ENCODE data around the gene SULT1C4. TPM values are rescaled to one million over a fixed set of nuclear protein-coding genes. Genes with fewer than 3 reads are reported as not detected.

Gene SULT1C4
- total RNA-seq, 1 experiment from 2014 or later = 0.96 TPM

DNA sequence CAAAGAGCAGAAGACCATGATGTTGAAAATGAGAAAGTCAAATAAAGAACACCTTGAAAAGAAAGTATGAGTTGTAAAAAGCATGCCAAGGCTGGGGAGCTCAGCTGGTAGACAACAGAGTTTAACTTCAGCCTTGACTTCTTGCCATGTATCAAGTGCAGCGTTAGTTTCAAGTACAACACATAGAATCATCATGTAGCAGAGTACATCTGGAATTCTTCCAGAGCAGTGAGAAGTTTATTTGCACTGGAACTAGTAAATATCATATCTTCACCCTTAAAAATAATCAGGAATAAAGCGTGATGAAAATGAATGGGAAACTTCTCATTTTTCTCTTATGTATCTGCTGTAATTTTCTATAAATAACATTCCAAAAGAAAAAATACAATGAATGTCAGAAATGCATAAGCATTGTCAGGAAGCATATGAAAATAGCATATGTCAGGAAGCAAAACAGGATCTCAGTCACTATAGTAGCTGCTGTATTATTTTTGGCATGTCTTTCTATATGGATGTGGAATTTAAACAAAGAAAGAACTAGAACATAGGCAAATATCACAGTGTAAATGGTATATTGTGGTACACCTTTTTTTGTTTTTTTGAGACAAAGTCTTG is 10.1 kb upstream of the SULT1C4 start:
- Mint-ChIP-seq H3K4me3 (no peak overlapping the region), H3K27me3 (ENCODE audit: low read depth) (no peaks in the 10 kb centered on the region), H3K36me3 (ENCODE audit: insufficient read depth in 1 of 3, low read depth in 3 of 3) (peaks cover 0 to 9% (median 5%) of the 10 kb centered on the region in 3 experiments; a peak in 4 of 7 replicates), H3K4me1 (peaks cover 0 to 3% of the 10 kb centered on the region in 2 experiments; a peak in 1 of 4 replicates), H3K9me3 (peaks cover 4 to 10% of the 10 kb centered on the region in 2 experiments; a peak in 2 of 5 replicates), H3K27ac (no peak overlapping the region)
- Histone ChIP-seq H2BK15ac (ENCODE audit: low read depth, low read length) (no peak overlapping the region), H2BK20ac (ENCODE audit: low read depth, low read length, poor library complexity, severe bottlenecking) (no peak overlapping the region), H3K4me2 (ENCODE audit: insufficient read depth, insufficient read length, low read length) (no peak overlapping the region), H2BK120ac (ENCODE audit: low read depth, low read length, poor library complexity, severe bottlenecking) (no peak overlapping the region), H3T11ph (ENCODE audit: low read length) (no peak overlapping the region), H3K23me2 (ENCODE audit: insufficient read length, low read depth, low read length, poor library complexity, severe bottlenecking) (no peaks in the 10 kb centered on the region), H4K8ac (replicated peaks; ENCODE audit: insufficient read length, low read depth, low read length) (no peak overlapping the region), H3K27ac (ENCODE audit: insufficient read length, low read depth, low read length) (no peak overlapping the region), H3K79me2 (ENCODE audit: insufficient read depth, low read length) (no peaks in the 10 kb centered on the region), H3K9me3 (ENCODE audit: control insufficient read depth, low read depth, low read length) (no peaks in the 10 kb centered on the region), H3K23ac (ENCODE audit: insufficient read length, low read depth, low read length) (no peak overlapping the region), H3K18ac (ENCODE audit: insufficient read length, low read depth, low read length) (no peak overlapping the region), H4K91ac (ENCODE audit: insufficient read length, low read depth, low read length) (no peak overlapping the region), H4K20me1 (ENCODE audit: control insufficient read depth, insufficient read depth, insufficient read length) (no peaks in the 10 kb centered on the region), H3K9ac (ENCODE audit: extremely low read depth, insufficient read length, low read length) (no peak overlapping the region), H2AFZ (ENCODE audit: low read length) (no peak overlapping the region), H4K5ac (ENCODE audit: insufficient read length, low read depth, low read length) (no peak overlapping the region), H3K56ac (ENCODE audit: insufficient read length, low read depth, low read length) (no peak overlapping the region), H2BK12ac (ENCODE audit: insufficient read length, low read depth, low read length) (no peak overlapping the region), H3K14ac (ENCODE audit: insufficient read depth, low read length) (no peak overlapping the region), H3K4ac (ENCODE audit: low read depth, low read length) (no peak overlapping the region), H2BK5ac (ENCODE audit: insufficient read length, low read length) (no peak overlapping the region), H2AK5ac (ENCODE audit: insufficient read length, low read length) (no peak overlapping the region), H3K79me1 (ENCODE audit: insufficient read depth, low read depth, low read length, poor library complexity, severe bottlenecking) (no peaks in the 10 kb centered on the region), H3K4me1 (ENCODE audit: insufficient read depth, low read length) (no peaks in the 10 kb centered on the region), H3K27me3 (ENCODE audit: insufficient read depth, low read length) (no peaks in the 10 kb centered on the region)
- no peak for DNase-seq
- TF ChIP-seq, protein P1, sequence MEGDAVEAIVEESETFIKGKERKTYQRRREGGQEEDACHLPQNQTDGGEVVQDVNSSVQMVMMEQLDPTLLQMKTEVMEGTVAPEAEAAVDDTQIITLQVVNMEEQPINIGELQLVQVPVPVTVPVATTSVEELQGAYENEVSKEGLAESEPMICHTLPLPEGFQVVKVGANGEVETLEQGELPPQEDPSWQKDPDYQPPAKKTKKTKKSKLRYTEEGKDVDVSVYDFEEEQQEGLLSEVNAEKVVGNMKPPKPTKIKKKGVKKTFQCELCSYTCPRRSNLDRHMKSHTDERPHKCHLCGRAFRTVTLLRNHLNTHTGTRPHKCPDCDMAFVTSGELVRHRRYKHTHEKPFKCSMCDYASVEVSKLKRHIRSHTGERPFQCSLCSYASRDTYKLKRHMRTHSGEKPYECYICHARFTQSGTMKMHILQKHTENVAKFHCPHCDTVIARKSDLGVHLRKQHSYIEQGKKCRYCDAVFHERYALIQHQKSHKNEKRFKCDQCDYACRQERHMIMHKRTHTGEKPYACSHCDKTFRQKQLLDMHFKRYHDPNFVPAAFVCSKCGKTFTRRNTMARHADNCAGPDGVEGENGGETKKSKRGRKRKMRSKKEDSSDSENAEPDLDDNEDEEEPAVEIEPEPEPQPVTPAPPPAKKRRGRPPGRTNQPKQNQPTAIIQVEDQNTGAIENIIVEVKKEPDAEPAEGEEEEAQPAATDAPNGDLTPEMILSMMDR (conservative IDR thresholded peaks at IDR 0.05) = no peak
- WGBS (ENCODE audit: extremely low coverage, insufficient read length, low lambda C conversion rate) = no CpG with 5 or more reads among the region's 2 CpGs

Measured in H9 (cell line).